NCI-H526 (cell line): ENCODE results near the gene PEF1.
A peak's percentile ranks its signal among the peaks of the same experiment; 100 is the strongest.

Experiments
- DNase-seq, 2 experiments: peaks; one replicate each; lab custom pipeline; 2025; lab: John Stamatoyannopoulos, UW

Gene PEF1, protein sequence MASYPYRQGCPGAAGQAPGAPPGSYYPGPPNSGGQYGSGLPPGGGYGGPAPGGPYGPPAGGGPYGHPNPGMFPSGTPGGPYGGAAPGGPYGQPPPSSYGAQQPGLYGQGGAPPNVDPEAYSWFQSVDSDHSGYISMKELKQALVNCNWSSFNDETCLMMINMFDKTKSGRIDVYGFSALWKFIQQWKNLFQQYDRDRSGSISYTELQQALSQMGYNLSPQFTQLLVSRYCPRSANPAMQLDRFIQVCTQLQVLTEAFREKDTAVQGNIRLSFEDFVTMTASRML

DNA sequence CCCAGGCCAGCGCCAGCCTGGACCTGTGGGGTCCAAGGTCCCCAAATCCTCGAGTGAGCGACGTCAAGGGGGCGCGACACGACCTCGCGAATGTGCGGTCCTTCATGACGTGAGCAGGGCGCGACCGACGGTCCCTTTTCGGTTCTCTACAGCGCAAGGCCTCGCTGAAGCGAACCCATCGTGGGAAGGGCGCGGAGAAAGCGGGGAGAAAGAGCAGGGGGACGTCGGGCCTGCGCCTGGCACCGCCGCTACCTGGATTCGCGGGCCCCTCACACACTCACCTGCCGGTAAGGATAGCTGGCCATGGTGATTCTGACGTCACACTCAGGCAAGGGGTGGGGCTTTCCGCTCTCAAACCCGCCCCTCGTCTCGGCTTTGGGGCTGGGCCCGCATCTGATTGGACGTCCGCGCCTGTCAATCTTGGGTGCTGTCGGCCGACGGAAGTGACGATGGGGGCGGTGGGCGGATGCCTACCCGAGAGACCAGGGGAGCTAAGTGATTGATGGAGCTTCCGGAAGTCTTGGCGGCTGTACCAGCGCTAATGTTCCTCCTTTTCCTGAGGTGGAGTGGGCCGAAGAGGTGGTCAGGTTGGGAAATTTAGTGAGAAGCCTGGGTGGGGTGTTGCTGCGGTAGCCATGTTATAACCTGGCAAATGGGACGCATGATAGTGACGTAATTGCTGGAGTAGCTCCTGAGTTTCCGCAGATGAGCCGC lies at the start of gene PEF1:
PEF1 (minus strand) TSS at position 317 of the 714 bp plus-strand sequence; CDS start at position 305, 12 bp downstream.
- peak; percentile 97 to 99 for DNase-seq

DNA sequence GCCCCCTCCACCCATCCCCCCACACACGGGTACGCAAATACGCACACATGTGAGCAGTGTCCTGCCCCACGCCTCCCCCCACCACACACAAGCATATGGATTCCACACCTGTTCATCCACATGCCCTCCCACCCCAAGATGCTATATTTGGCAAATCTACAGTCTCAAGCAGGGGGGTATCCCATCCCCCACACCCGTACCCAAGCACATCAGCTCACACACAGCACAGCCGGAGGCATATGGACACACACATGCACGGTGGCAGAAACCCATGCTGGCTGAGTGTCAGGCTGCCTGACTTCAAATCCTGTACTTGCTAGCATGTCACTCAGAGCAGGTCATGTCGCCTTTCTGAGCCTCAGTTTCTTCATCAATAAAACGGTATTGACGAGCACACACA lies 48.6 kb upstream of the PEF1 start:
- no peak for DNase-seq

DNA sequence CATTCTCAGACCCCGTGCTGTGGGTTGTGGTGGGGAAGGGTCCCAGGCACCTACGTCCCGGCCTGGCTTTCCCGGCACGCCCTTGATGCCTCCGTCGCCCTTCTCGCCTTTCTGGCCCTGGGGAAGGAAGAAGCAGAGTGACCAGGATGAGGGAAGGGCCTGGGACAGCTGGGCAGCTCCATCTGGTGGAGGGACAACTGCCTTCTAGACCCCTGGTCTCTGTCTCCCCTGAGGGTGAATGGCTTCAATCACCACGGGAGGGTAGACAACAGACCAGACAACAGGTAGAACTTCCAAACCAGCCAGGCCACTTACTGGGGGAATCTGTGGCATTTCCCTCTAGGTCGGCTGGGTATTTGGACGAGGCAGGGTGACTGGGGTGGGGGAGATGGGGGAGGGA lies 47.3 kb upstream of the PEF1 start:
- DNase-seq, result no peak

DNA sequence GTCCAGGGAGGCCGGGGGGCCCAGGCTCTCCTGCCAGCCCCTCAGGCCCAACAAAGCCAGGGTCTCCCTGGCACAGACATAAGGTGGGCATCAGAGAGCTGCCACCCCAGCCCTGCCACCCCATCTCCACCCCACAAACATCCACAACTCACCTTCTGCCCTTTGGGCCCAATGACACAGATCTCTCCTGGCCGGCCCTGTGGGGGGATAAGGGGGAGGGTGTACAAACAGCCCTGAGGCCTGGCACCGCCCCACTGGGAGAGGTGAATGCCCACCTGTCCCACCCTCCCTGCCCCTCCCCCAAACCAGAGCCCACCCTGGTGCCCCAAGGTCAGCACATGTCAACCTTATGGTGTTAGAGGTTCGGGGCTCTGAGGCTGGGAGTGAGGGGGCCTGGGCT lies 46.8 kb upstream of the PEF1 start:
- DNase-seq, result no peak

DNA sequence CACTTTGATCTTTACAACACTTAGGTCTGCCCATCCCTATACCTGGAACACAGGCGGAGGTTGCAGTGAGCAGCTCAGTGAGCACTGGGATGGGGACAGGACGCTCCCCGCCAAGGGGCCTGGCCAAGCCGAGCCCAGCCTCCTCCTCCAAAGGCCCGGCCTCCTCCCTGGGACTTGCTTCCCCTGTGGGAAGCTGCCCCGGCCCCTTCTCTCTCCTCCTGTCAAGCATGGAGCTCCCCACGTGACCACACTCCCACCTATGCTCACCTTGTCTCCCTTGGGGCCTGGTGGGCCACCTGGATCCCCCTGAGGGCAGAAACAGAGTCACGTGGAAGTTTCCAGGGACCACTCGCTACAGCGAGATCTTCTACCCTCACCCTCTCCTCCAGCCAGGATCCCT lies 46.2 kb upstream of the PEF1 start:
- DNase-seq, result no peak

DNA sequence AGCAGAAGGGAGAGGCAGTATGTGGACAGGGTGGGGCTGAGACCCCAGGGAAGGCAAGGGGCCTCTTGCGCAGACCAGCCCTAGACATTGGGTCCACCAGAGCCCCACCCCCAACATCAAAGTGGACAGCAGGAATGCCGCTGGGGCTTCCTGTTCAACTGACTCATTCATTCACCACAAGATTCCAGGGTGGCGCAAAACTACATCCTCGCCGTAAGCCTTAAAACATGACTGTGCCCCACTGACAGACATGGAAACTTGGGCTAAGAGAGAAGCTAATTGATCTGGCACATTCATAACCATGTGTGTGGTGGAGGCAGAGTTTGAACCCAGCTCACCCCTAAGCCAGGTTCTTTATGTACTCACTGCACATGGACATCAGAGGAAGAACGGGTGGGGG lies 45.2 kb upstream of the PEF1 start:
- DNase-seq, result no peak

DNA sequence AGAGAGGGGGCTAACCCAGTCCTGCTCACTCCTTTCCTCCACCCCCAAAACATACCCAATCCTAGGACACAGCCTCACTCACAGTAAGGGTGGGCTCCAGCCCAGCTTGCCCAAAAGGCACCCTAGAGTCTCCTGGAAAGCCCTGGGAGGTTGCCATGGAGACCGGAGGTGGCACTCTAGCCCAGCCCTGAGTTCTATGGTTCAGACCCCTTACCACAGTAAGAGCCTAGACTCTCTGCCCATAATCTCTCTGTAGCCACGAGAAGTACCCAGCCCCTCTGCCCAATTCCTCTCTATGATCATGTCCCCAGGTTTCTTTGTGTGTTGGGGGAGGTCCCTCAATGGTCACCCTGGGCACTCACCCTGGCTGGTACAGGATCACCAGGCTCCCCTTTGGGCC lies 44.7 kb upstream of the PEF1 start:
- DNase-seq, result peak in 1 of 2 experiments; percentile 14

DNA sequence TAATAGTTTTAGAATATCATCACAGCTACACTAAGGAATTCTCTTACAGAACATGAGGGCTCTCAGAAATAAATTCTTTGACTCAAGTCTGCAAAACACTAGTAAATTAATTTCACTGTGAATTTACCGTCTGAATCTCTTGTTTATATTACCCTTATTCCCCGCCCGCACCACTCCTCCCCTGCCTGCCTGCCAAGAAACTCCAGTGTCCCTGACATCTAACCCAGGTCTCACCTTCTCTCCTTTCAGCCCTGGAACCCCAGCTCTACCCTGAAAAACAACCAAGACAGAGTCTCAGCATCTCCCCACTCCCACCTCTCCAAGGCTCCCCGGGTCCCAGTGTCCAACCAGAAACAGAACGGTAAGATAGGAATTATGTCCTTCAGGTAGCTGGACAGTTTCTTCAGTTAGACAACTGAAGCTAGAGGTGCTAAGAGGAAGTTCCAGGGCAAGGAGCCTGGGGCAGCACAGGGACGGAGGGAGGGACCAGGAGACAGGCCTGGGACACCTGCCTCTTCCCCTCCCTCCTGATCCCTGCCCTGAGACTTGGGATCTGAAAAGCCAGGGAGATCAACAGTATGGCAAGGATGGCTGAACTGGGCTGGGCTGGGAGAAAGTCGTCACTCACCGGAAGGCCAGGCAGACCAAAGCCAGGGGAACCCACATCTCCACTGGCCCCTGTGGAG lies 43.7 kb upstream of the PEF1 start:
- DNase-seq, result no peak

DNA sequence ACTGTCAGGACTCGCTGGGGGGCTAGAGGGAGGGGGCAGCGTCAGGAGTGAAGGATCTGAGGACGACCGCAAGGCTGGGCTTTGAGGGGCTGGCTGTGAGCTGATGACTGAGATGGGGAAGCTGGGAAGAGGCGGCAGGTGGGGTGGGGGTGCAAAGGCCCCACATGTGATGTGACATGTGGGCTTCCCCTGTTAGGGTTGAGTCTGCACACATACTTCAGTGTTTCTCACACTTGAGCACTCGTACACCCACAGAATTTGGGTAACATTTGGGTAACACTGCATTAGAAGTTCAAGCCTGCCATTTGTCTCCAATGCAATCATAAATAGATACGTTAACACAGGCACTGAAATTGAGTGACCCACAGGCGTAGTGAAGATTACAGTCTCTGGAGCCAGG lies 42.9 kb upstream of the PEF1 start:
- DNase-seq, result no peak

DNA sequence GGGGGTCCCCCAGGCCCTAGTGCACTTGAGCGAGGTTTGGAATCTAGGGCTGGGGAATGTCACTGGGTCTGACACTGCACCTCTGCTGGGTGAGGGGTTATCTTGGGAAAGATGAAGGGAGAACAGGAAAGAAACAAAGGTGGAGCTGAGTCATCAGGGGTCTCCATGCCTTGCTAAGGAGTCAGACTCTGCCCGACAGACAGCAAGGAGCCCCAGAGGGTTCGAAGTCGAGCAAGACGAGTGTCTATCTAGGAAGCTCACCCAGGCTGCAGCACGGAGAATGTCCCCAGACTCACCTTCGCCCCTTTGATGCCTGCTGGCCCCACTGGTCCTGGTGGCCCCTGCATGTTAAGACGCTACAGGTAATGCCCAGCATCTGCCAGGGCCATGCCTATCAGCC lies 41.1 kb upstream of the PEF1 start:
- no peak for DNase-seq

DNA sequence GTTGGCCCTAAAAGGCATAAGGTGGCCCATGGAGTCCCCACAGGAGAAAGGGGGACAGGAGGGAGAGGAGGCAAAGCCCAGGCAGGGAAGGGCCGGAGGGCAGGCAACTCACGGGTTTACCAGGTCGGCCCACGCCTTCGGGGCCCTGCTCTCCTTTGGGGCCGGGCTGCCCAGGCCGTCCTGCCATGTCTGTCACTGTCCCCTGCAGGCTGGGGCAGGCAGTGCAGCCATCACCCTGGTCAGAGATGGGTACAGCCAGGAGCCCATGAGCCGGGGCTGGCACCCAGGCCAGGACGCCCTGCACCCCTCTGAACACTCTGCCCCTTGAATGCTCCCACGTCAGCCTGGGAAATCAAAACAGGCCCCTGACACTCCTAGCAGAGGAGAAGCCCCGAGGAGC lies 39.3 kb upstream of the PEF1 start:
- peak in 1 of 2 experiments; percentile 18 for DNase-seq

DNA sequence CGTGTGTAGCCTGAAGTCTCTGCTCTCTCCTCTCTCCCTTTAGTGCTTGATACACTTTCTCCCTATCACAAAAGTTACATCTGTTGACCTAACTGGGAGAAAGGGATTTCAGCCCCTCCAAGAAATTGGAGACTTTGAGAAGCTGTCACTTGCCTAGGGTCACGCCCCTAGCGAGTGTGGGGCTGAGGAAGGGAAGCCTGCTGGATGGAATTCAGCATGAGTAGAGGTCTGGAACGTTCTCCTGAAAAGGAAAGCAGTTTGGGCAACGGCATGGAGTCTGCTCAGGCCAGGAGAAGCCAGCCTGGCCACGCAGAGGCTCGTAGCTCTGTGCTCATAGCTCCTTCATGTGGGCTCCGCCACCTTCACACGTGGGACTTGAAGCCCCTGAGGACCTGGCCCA lies 36.7 kb upstream of the PEF1 start:
- no peak for DNase-seq

DNA sequence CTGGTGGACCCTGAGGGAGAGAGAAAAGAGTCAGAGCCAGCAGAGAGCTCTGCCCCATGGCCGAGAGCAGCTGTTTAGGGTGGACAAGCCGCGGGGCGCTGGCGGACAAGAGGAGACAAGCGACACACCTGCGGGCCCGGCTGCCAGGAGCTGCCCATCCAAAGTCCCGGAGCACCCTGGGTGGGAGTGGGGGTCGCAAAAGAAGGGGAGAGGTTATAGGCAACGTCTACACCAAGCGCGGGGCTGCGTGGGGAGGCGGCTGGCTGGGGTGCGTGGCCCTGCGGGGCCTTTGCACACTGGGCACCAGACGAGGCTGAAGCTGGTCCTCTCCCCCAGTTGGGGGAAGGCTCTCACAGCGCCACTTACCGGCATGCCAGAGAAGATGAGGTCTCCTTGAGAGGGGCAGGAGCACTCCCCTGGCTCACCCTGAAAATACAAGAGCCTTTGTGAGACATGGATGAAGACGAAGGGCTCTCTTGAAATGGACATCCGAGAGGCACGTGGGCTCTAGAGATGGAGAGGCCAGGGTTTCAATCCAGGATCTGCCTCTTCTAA lies 35.1 kb upstream of the PEF1 start:
- DNase-seq, result no peak

DNA sequence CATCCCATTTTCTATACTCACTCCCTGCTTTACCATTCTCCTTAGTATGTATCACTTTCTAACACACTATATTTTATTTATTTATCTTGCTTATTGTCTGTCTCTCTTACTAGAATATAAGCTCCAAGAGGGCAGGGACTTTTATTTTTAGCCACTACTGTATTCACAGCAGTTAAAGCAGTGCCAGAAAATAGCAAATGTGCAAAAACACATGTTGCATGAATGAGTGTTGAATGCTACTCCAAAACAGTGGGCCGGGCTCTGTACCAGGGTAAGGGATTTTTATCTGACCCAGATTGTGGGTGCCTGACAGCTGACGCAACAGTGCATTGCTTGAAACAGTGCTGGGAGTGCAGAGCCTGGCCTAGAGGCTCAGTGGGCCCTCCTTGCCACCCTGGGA lies 34.4 kb upstream of the PEF1 start:
- DNase-seq, result no peak

DNA sequence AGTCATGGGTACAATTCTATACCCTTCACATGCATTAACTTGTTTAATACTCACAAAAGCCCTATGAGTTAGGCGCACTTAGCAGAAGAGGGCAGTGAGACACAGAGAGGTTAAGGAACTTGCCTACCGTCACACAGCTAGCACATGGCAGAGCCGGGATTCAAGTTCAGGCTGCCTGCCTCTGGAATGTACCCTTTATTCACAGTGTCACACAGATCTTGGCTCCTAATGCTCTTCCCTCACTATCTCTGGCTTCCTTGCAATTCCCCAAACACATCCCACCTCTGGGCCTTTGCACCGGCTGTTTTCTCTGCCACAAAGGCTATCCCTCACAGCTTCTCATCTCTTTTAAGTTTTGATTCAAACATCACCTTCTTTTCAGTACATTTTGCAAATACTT lies 34.0 kb upstream of the PEF1 start:
- DNase-seq, result no peak

DNA sequence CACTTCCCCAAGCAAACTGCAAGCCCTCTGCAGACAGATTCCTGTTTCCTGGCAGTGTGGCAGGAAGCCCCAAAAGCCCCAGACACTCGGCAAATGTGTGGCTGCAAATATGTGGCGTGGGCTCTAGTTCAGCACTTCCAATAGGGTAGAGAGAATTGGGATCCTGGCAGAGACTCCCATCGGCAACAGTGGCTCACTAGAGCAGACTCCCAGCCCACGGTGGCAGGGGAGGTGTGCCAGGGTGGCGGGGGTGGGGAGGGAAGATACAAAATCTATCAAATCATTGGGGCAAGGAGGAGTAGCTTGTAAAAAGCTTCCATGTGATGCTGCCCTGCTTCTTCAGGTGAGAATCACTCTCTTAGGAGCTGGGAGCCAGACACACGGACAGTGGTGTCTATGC lies 33.3 kb upstream of the PEF1 start:
- DNase-seq, result no peak

DNA sequence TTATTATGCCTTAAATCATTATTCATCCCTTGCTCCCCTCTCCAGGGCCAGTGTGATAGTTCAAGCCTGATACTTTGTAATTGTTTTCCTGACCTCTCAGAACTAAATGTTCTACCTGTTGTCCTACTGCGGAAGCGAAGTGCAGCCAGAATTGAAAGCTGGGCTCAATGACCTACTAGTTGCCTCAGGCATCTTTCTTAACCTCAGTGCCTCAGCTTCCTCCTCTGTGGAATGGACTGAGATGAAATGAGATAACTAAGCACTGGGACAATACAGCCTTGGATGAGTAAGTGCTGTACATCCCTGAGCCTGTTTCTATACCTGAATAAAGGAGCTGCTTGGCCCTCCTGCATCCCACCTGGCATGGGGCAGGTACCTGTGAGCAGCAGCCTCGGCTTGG lies 32.7 kb upstream of the PEF1 start:
- no peak for DNase-seq

DNA sequence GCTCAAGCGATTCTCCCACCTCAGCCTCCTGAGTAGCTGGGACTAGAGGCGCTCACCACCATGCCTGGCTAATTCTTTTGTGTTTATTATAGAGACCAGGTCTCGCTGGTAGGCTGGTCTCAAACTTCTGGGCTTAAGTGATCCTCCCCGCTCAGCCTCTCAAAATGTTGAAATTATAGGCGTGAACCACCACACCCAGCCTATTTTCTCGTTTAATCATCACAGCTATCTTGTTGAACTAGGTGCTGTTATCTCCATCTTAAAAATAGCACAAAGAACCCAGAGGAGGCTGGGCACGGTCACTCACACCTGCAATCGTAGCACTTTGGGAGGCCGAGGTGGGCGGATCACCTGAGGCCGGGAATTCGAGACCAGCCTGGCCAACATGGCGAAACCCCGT lies 31.1 kb upstream of the PEF1 start:
- no peak for DNase-seq

DNA sequence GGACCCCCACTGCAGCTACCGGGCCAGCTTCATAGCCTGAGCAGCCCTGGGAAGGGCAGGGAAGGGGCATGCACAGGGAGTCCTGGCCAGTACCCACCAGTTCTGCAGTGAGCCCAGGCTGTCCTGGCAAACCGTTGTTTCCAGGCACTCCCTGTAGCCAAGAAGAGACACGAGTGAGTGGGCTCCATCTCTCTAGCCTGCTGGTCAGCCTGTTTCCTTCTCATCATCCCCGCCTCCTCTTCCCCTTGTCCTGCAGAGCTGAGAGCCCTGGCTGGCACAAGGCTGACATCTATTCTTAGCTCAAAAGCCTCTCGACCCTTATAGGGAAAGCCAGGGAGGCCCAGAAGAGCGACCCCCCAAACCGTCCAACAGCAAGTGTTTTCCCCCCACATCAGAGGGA lies 30.5 kb upstream of the PEF1 start:
- no peak for DNase-seq

DNA sequence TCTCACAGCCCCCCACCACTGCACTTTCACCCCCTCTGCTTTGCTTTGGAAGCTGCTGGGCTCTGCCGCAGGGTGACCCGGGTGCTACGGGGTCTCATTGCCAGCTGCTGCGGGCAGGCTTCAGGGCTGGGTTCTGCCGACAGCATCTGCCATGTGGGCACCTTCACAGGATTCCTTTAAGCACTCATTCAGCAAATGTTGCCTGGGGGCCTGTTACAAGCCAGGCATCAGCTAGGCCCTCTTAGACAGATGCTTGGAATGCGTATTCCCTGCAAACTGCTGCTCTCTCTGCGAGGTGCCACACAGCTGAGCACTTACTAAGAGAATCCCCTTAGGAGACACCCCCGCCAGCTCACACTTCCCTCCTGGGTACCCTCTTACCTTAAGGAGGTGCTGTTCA lies 29.9 kb upstream of the PEF1 start:
- no peak for DNase-seq

DNA sequence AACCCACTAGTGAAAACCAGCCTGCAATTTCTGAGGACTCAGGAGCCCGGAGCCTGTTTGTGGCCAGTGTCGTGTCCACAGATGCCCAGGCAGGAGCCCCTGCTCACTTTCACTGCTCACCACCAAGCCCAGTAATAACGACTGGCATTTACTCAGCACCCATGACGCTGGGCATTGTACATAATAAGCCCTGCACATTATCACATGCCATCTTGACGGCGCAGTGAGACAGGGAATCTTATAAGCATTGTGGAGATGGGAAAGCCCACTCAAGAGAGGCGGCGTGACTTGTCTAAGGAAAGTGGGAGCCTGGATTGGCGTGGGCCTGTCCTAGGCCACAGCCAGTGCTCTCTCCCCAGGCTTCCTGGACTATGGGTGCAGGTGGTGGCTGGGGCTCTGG lies 28.8 kb upstream of the PEF1 start:
- DNase-seq, result no peak

DNA sequence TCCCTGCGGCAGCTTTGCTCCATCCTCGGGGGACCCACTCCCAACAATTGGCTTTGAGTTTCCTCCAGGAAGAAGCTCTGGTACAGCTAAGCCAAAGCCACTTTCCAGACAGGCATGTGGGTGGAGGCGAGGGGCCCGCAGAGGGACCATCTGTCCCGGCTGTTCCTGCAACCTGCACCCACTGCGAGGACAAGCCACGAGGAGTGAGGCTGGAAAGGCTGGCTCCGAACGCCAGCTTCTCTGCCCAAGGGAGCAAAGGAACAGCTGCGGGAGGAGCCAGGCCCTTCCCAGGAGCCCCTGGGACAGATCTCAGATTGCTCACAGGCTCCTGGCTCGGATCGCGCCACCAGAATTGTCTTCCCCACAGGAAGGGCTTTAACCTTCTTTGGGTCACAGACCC lies 28.3 kb upstream of the PEF1 start:
- no peak for DNase-seq

DNA sequence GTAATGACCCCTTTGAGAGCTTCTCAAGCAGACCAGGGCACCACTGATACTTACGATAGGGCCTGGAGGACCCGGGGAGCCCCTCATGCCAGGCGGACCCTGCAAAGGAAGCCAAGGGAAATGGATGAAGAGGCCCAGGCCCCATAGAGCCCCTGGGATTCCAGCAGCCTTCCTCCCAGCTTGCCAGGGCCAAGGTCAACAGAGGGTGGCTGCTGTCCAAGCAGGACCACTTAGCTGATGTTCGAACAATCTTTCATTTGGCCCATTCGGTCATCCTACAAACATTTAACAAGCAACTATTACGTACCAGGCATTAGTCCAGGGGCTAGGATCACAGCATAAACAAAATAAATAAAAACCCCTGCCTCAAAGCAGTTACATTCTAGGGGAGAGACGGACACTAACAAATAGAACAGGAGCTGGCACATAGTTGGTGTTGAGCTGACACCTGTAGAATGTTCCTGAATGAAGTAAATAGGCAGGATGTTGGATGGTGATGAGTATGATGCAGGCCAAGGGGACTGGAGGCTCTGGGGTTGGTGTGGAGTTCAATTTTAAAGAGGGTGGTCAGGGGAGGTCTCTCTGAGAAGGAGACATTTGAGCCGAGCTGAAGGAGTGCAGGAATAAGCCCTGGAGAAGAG lies 27.0 kb upstream of the PEF1 start:
- no peak for DNase-seq
